ENCODE measurements around the gene CDH13. TPM values are rescaled to one million over a fixed set of nuclear protein-coding genes. Genes with fewer than 3 reads are reported as not detected.
A peak's percentile ranks its signal among the peaks of the same experiment; 100 is the strongest.

The CDH13 gene
- total and polyA plus RNA-seq, 2 of the 8 experiments (the other 6 are each of a cell fraction or from before 2014, with no cell fraction given): 2.3 to 2.4 TPM

DNA sequence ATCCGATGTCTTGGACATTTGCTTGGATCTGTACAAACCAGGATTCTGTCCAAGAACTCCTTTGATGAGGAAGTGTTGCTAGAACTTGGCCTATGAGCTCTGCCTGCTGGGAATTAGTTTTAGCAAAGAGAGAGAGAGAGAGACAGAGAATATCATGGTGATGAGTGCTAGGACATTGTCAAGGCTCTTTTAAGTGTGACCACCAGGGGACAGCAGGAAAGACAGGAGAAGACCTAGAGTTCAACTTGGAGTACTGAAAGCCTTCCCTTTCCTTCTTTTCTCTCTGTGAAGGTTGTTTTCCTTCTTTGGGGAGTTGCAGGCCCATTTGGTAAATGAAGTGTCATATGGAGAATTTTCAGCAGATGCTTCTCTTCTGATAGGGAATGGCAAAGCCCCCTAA, 791.8 kb downstream of the CDH13 start:
- Histone ChIP-seq H3K23me2 (ENCODE audit: low read depth, low read length) (no peaks in the 10 kb centered on the region), H3K56ac (replicated peaks; ENCODE audit: insufficient read length, low read depth, low read length) (no peak overlapping the region), H3K27me3 (replicated peaks in 1 of 4; ENCODE audit: control insufficient read depth in 3 of 4, extremely low read depth in 1 of 4, insufficient read depth in 3 of 4, low read length in 3 of 4) (no peaks in the 10 kb centered on the region; a peak in 1 of 7 replicates), H3K23ac (ENCODE audit: insufficient read length) (no peak overlapping the region), H3K4me1 (replicated peaks in 1 of 4; ENCODE audit: control insufficient read depth in 3 of 4, insufficient read depth in 4 of 4, low read length in 3 of 4) (no peaks in the 10 kb centered on the region), H2AK5ac (ENCODE audit: low read depth, low read length) (no peak overlapping the region), H3K27ac (ENCODE audit: low read depth, low read length) (no peak overlapping the region), H3K79me2 (ENCODE audit: control insufficient read depth in 1 of 2, insufficient read depth in 2 of 2, low read length in 2 of 2) (no peaks in the 10 kb centered on the region), H3K14ac (ENCODE audit: insufficient read length) (no peak overlapping the region), H2BK20ac (ENCODE audit: low read length) (no peak overlapping the region), H2BK5ac (ENCODE audit: low read depth, low read length) (no peak overlapping the region), H4K20me1 (replicated peaks in 1 of 2; ENCODE audit: control insufficient read depth in 1 of 2, insufficient read depth in 2 of 2, low read length in 2 of 2) (no peaks in the 10 kb centered on the region), H2BK12ac (ENCODE audit: low read depth, low read length) (no peak overlapping the region), H3K9me3 (ENCODE audit: insufficient read depth in 2 of 2, low read depth in 1 of 2, low read length in 1 of 2) (no peaks in the 10 kb centered on the region), H3K4me3 (ENCODE audit: extremely low read depth in 1 of 4, insufficient read depth in 2 of 4, low read depth in 3 of 4, low read length in 4 of 4) (no peak overlapping the region), H3K4me2 (ENCODE audit: insufficient read depth in 1 of 2, low read depth in 2 of 2, low read length in 2 of 2) (no peak overlapping the region), H3K36me3 (ENCODE audit: control insufficient read depth in 2 of 4, insufficient read depth in 4 of 4, low read length in 3 of 4) (no peaks in the 10 kb centered on the region), H3K4ac (replicated peaks; ENCODE audit: insufficient read length, low read depth, low read length) (no peak overlapping the region), H3K79me1 (ENCODE audit: low read depth, low read length) (no peaks in the 10 kb centered on the region), H4K5ac (ENCODE audit: insufficient read length, low read depth, low read length) (no peak overlapping the region), H2AFZ (ENCODE audit: low read length) (no peak overlapping the region), H4K8ac (ENCODE audit: extremely low read depth, insufficient read depth, low read length) (no peak overlapping the region), H3K9ac (replicated peaks in 1 of 4; ENCODE audit: extremely low read depth in 1 of 4, low read depth in 3 of 4, low read length in 3 of 4) (no peak overlapping the region), H4K91ac (replicated peaks; ENCODE audit: insufficient read length, low read length) (no peak overlapping the region), H3K18ac (ENCODE audit: extremely low read depth, low read length) (no peak overlapping the region), H2BK15ac (ENCODE audit: low read length) (no peak overlapping the region), H2BK120ac (replicated peaks; ENCODE audit: low read depth, low read length) (no peak overlapping the region)
- ChIA-PET POLR2A (ENCODE audit: partially characterized antibody) (no interaction called here), CTCF (ENCODE audit: partially characterized antibody) (interaction anchor here (0.6 to 4.1 kb wide), 14 partner anchors 9 to 430 kb away, joined by 3 to 22 read pairs (median 4); no protein-coding TSS in a partner anchor)
- 81% methylated on average over 1 of the region's 1 CpG; no CpG with 5 or more reads in 1 of the 2 experiments for WGBS, 2 experiments (ENCODE audit: extremely low coverage in 1 of 2, insufficient coverage in 1 of 2, insufficient read length in 1 of 2, insufficient replicate concordance in 2 of 2, low coverage in 1 of 2, low lambda C conversion rate in 2 of 2, missing lambda C conversion rate in 1 of 2)
- peak; percentile 60 for FAIRE-seq
- no peak for DNase-seq (ENCODE audit: low read depth in 1 of 2, low spot score in 2 of 2)
- TF ChIP-seq RAD21 (IDR thresholded peaks at IDR 0.05 in 1 of 2, conservative IDR thresholded peaks at IDR 0.05 in 1 of 2; ENCODE audit: low read depth in 2 of 2, low read length in 2 of 2) (peak; percentile 37 to 39; a peak in 3 of 4 replicates), TCF12 (IDR thresholded peaks at IDR 0.05; ENCODE audit: low read depth, low read length) (no peak)
- TF ChIP-seq, protein P1, sequence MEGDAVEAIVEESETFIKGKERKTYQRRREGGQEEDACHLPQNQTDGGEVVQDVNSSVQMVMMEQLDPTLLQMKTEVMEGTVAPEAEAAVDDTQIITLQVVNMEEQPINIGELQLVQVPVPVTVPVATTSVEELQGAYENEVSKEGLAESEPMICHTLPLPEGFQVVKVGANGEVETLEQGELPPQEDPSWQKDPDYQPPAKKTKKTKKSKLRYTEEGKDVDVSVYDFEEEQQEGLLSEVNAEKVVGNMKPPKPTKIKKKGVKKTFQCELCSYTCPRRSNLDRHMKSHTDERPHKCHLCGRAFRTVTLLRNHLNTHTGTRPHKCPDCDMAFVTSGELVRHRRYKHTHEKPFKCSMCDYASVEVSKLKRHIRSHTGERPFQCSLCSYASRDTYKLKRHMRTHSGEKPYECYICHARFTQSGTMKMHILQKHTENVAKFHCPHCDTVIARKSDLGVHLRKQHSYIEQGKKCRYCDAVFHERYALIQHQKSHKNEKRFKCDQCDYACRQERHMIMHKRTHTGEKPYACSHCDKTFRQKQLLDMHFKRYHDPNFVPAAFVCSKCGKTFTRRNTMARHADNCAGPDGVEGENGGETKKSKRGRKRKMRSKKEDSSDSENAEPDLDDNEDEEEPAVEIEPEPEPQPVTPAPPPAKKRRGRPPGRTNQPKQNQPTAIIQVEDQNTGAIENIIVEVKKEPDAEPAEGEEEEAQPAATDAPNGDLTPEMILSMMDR (IDR thresholded peaks at IDR 0.05; ENCODE audit: control extremely low read depth in 1 of 3, insufficient read depth in 1 of 3, low read depth in 1 of 3, low read length in 3 of 3): peak in 2 of 3 experiments; percentile 34 to 59; a peak in 2 of 4 replicates
